GM15510 (cell line): ENCODE measurements around the gene PEPD.

ENCODE experiments used
- POLR2A ChIP-seq: IDR thresholded peaks from 3 replicates; pipeline ENCODE4 v1.6.1; 2011; ENCODE audit warnings: borderline replicate concordance; ENCODE audit not compliant: insufficient read length; ENCODE audit errors: extremely low read depth

PEPD gene

GRCh38 chr19:33551676-33552075 is 30.1 kb upstream of the PEPD start:
- TF ChIP-seq POLR2A = no peak

DNA sequence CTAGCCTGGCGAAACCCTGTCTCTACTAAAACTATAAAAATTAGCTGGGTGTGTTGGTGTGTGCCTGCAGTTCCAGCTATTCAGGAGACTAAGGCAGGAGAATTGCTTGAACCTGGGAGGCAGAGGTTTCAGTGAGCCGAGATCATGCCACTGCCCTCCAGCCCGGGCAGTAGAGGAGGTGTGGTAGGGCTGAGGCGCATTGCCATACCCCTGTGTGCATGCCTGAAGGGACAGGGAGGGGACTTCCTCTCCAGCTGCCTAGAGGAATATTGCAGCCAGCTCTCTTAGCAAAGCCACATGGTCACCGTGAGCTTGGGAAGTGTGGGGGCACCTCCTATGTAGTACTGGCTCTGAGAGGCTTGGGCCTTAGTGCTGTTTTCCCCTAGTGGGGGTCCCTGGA is 29.2 kb upstream of the PEPD start:
- no peak for TF ChIP-seq POLR2A

DNA sequence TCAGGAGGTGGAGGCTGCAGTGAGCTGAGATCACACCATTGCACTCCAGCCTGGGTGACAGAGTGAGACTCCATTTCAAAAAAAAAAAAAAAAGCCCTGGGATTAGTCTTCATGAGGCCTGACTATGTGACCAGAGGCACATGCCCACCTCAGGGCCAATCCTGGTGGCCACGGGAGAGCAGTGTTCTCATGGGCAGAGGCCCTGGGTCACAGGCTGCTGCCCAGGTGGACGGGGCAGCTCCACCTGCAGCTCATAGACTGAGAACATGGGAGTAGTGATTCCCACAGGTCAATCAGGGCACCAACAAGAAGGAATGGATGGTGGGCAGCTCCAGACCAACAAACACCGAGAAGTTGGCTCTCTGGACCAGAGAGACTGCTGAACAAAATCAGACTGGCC is 26.1 kb upstream of the PEPD start:
- no peak for TF ChIP-seq POLR2A

- no peak for TF ChIP-seq POLR2A
Observed at GRCh38 chr19:33546656-33547055, 25.1 kb upstream of the PEPD start.

GRCh38 chr19:33545217-33545981 is 23.8 kb upstream of the PEPD start:
- no peak for TF ChIP-seq POLR2A

GRCh38 chr19:33535226-33535625 is 13.6 kb upstream of the PEPD start:
- TF ChIP-seq POLR2A = no peak

DNA sequence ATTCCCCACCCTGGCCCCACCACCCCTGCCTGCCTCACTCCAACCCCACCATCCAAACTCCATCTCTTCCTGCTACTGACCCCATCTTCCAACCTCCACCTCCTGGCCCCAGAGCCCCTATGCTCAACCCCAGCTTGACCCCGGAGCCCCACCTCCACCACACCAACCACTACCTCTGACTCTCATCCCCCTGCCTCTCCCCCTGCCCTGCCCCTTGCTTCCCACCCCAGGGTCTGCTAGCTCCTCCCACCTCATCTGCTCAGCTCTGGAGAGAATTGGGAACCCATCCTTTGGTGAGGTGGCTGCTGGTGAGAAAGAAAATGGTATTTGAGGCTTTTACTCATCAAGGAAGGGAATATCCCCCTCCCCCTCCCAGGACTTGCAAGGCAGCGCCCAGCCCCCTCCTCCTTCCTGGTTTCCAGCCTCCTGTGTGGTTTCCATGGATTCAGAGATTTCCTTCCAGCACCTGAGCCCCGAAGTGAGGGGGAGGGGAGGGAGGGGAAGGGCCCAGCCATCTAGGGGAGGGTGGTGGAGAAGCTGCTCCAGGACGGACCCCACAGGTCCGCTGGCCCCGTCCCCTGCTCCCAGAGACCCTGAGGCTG is 11.4 kb upstream of the PEPD start:
- TF ChIP-seq POLR2A = no peak

DNA sequence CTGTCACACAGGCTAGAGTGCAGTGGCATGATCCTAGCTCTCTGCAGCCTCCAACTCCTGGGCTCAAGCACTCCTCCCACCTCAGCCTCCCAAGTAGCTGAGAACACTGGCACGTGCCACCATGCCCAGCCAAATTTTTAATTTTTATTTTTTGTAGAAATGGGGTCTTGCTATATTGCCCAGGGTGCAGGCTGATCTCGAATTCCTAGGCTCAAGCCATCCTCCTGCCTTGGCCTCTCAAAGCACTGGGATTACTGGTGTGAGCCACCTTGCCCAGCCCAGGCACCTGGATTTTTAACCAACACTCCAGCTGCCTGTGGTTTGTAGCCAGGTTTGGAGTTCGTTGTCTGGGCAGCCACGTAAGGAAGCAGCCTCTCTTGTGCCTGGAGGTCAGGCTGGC is 9.3 kb upstream of the PEPD start:
- no peak for TF ChIP-seq POLR2A

GRCh38 chr19:33530296-33530695 is 8.7 kb upstream of the PEPD start:
- TF ChIP-seq POLR2A = no peak

GRCh38 chr19:33529094-33529676 is 7.6 kb upstream of the PEPD start:
- no peak for TF ChIP-seq POLR2A

DNA sequence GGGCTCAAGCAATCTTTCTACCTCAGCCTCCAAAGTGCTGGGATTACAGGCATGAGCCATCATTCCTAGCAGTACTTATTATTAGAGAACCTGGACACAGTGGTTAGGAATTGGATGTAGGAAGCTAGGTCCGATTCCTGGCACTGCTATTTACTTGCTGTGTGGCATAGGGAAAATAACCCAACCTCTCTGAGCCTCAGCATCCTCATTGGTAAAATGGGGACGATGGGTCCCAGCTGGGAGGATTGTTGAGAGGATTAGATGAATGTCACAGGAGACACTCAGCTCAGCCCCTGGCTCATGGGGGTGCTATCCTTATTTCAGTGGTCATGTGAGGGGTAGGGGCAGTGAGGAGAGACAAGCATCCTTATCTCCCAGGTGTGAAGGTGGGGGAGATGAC is 6.8 kb upstream of the PEPD start:
- no peak for TF ChIP-seq POLR2A

DNA sequence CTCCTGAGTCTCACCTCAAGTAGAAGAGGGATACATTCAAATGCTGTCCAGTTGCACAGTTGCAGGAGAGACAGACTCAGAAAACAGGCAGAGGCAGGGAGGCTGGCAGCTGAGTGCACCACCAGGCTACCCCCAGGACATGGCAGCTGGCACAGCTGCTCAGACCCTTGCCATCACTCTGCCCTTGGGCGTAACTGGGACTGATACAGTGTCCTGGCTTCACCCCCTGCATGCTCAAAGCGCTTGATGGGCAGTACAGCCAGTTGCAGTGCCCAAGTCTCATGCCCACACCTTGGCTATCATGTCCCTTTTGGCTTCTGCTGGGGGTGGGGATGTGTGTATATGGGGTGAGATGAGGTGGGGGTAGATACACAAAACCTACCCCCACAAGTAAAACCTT is 5.5 kb upstream of the PEPD start:
- TF ChIP-seq POLR2A = no peak

- TF ChIP-seq POLR2A = no peak
Observed at GRCh38 chr19:33524024-33524664, 2.6 kb upstream of the PEPD start.

GRCh38 chr19:33523167-33523566 is 1.6 kb upstream of the PEPD start:
- TF ChIP-seq POLR2A = no peak

GRCh38 chr19:33522371-33522662 is 726 bp upstream of the PEPD start:
- TF ChIP-seq POLR2A = no peak

GRCh38 chr19:33520844-33521479 is 629 bp downstream of the PEPD start:
- no peak for TF ChIP-seq POLR2A

DNA sequence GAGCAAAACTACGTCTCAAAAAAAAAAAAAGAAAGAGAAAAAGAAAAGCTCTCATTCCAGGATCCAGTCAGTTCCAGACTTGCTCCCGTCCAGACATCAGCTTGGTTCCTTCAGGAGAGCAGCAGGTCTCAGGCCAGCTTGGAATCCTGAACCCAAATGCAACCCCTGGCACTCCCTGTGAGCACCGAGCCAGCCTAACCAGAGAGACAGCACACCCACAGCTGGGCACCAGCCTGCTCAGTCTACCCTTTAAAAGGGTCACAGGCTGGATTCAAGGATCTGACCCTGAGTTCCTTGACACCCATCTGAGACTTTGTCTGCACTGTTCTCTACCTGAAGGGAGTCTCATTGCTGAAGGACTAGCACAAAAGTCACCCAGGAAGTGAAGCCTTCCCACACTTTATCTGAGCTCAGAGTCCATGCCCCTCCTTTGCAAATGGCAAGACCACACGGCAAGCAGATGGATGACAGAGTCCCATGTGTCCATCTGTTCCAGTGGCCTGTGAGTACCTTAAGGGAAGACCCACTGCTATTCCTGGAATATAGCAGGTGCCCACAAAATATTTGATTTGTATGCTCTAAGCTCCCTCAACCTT is 1.4 kb downstream of the PEPD start:
- TF ChIP-seq POLR2A = no peak
